ENCODE data around the gene TOX3. TPM values are rescaled to one million over a fixed set of nuclear protein-coding genes. Genes with fewer than 3 reads are reported as not detected.

Gene TOX3
- polyA plus RNA-seq, 1 of the 3 experiments (the other 2 are of a cell fraction): not detected

DNA sequence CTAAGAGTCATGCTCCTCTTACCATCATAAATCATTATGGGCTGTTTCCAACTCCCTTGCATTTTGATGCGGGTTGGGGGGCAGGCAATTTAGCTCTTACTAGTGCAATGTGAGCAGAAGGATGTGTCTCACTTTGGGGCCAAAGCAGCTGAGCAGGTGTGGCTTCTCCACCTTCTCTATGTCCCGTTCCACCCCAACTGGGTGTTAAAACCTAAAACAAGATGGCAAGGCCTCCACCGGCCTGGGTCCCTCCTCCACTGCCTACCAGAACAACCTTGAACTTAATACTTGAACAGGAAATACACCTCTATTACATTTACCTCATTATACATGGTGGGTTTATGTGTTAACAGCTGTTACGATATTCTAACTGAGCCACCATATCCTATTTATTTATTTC lies 52.8 kb downstream of the TOX3 start:
- H3F3A ChIP-seq (replicated peaks; ENCODE audit: insufficient read depth): no peaks in the 10 kb centered on the region
- H3K9me3 ChIP-seq: no peaks in the 10 kb centered on the region
- TF ChIP-seq EP300 (IDR thresholded peaks at IDR 0.05; ENCODE audit: borderline replicate concordance in 1 of 2, low read depth in 1 of 2, low read length in 1 of 2): no peak
- TF ChIP-seq, protein P1, sequence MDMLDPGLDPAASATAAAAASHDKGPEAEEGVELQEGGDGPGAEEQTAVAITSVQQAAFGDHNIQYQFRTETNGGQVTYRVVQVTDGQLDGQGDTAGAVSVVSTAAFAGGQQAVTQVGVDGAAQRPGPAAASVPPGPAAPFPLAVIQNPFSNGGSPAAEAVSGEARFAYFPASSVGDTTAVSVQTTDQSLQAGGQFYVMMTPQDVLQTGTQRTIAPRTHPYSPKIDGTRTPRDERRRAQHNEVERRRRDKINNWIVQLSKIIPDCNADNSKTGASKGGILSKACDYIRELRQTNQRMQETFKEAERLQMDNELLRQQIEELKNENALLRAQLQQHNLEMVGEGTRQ (IDR thresholded peaks at IDR 0.05; ENCODE audit: borderline replicate concordance, low read depth, low read length): no peak
- no peak for TF ChIP-seq GABPA (IDR thresholded peaks at IDR 0.05; ENCODE audit: low read depth)
- no peak for TF ChIP-seq POLR2AphosphoS5 (IDR thresholded peaks at IDR 0.05; ENCODE audit: low read depth, low read length)
- TF ChIP-seq RCOR1 (IDR thresholded peaks at IDR 0.05; ENCODE audit: low read length): no peak
- H3K36me3 ChIP-seq (replicated peaks in 1 of 2; ENCODE audit: control insufficient read depth in 1 of 2, insufficient read depth in 2 of 2, low read length in 1 of 2): no peaks in the 10 kb centered on the region
- no peak overlapping the region for H3K4me3 ChIP-seq (ENCODE audit: low read depth in 2 of 2, low read length in 1 of 2)
- H4K20me1 ChIP-seq (ENCODE audit: insufficient read depth): no peaks in the 10 kb centered on the region
- POLR2A ChIA-PET: no interaction called here
- no peaks in the 10 kb centered on the region for H3K79me2 ChIP-seq (ENCODE audit: insufficient read depth)
- WGBS (ENCODE audit: low lambda C conversion rate): 29% methylated on average over 4 of the region's 4 CpGs
- H3K27ac ChIP-seq (ENCODE audit: low read depth in 2 of 2, low read length in 1 of 2): no peak overlapping the region
- H2AFZ ChIP-seq (ENCODE audit: low read depth): no peak overlapping the region
- no peak overlapping the region for H3K4me2 ChIP-seq
- peaks cover 0 to 8% of the 10 kb centered on the region in 2 experiments; a peak in 2 of 4 replicates for H3K4me1 ChIP-seq (ENCODE audit: control insufficient read depth in 1 of 2, insufficient read depth in 2 of 2, low read depth in 1 of 2, low read length in 1 of 2)
- H3K27me3 ChIP-seq (ENCODE audit: insufficient read depth): no peaks in the 10 kb centered on the region
- no peak overlapping the region for H3K9ac ChIP-seq
- DNase-seq: no peak
- CTCF ChIA-PET: no interaction called here
- no peaks in the 10 kb centered on the region for H3K9me2 ChIP-seq

DNA sequence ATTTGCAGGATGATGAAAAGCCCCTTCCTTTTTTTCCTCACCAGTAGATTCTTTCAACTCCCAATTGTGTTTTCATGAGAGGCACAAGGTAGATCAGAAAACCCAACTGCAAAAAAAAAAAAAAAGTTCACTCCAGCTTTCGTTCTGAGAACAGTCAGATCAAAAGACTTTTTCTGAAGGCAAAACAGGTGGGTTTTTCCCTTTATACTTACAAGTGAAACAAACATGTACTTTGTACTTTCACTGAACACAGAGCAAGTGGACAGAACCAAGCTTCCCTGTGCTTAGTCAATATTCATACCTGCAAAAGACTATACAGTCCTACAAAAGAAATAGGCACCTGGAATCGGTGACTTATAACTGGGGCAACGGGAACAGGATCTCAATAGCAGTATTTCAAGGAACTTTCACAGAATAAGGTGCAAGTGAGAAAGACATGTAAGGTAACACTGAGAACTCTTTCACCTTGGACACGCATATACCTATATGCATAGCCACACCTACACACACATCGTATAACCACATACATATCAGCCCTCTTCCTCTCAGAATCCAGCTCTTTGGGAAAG lies 54.1 kb downstream of the TOX3 start:
- Histone ChIP-seq H4K20me1 (ENCODE audit: insufficient read depth) (no peaks in the 10 kb centered on the region), H3K36me3 (replicated peaks in 1 of 2; ENCODE audit: control insufficient read depth in 1 of 2, insufficient read depth in 2 of 2, low read length in 1 of 2) (no peaks in the 10 kb centered on the region), H3F3A (replicated peaks; ENCODE audit: insufficient read depth) (no peaks in the 10 kb centered on the region), H3K27me3 (ENCODE audit: insufficient read depth) (no peaks in the 10 kb centered on the region), H3K9ac (no peak overlapping the region), H3K79me2 (ENCODE audit: insufficient read depth) (no peaks in the 10 kb centered on the region), H2AFZ (ENCODE audit: low read depth) (no peak overlapping the region), H3K4me1 (ENCODE audit: control insufficient read depth in 1 of 2, insufficient read depth in 2 of 2, low read depth in 1 of 2, low read length in 1 of 2) (peaks cover 0 to 6% of the 10 kb centered on the region in 2 experiments; a peak in 2 of 4 replicates), H3K4me3 (ENCODE audit: low read depth in 2 of 2, low read length in 1 of 2) (no peak overlapping the region), H3K4me2 (no peak overlapping the region), H3K27ac (ENCODE audit: low read depth in 2 of 2, low read length in 1 of 2) (no peak overlapping the region), H3K9me2 (no peaks in the 10 kb centered on the region), H3K9me3 (no peaks in the 10 kb centered on the region)
- CTCF ChIA-PET: no interaction called here
- DNase-seq: no peak
- POLR2A ChIA-PET: no interaction called here
- TF ChIP-seq SMC3 (IDR thresholded peaks at IDR 0.05; ENCODE audit: low read depth, low read length) (no peak), TCF12 (IDR thresholded peaks at IDR 0.05) (no peak), EZH2phosphoT487 (IDR thresholded peaks at IDR 0.05; ENCODE audit: borderline replicate concordance, low read depth) (no peak), ELF1 (IDR thresholded peaks at IDR 0.05) (no peak), NRF1 (IDR thresholded peaks at IDR 0.05; ENCODE audit: low read depth, low read length) (no peak), FOSL2 (IDR thresholded peaks at IDR 0.05; ENCODE audit: borderline replicate concordance, low read depth) (no peak), GATA2 (CRISPR knock-in tag; IDR thresholded peaks at IDR 0.05) (no peak), REST (IDR thresholded peaks at IDR 0.05; ENCODE audit: low read depth, low read length) (no peak), NFIC (IDR thresholded peaks at IDR 0.05; ENCODE audit: borderline replicate concordance) (no peak), YY1 (IDR thresholded peaks at IDR 0.05; ENCODE audit: low read depth) (no peak), FOXJ3 (CRISPR knock-in tag; IDR thresholded peaks at IDR 0.05) (no peak), IRF3 (IDR thresholded peaks at IDR 0.05; ENCODE audit: low read depth, low read length) (no peak), RAD21 (IDR thresholded peaks at IDR 0.05; ENCODE audit: low read length) (no peak), EP300 (IDR thresholded peaks at IDR 0.05; ENCODE audit: borderline replicate concordance in 1 of 2, low read depth in 1 of 2, low read length in 1 of 2) (no peak)
- TF ChIP-seq, protein P1 (IDR thresholded peaks at IDR 0.05; ENCODE audit: borderline replicate concordance, low read depth, low read length): no peak
- TF ChIP-seq, protein P2, sequence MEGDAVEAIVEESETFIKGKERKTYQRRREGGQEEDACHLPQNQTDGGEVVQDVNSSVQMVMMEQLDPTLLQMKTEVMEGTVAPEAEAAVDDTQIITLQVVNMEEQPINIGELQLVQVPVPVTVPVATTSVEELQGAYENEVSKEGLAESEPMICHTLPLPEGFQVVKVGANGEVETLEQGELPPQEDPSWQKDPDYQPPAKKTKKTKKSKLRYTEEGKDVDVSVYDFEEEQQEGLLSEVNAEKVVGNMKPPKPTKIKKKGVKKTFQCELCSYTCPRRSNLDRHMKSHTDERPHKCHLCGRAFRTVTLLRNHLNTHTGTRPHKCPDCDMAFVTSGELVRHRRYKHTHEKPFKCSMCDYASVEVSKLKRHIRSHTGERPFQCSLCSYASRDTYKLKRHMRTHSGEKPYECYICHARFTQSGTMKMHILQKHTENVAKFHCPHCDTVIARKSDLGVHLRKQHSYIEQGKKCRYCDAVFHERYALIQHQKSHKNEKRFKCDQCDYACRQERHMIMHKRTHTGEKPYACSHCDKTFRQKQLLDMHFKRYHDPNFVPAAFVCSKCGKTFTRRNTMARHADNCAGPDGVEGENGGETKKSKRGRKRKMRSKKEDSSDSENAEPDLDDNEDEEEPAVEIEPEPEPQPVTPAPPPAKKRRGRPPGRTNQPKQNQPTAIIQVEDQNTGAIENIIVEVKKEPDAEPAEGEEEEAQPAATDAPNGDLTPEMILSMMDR (IDR thresholded peaks at IDR 0.05): no peak
- WGBS (ENCODE audit: low lambda C conversion rate): 26% methylated on average over 5 of the region's 5 CpGs
